MM.1S (cell line): ENCODE results near the gene SYNE2.

ENCODE experiments used
- DNase-seq: peaks from one replicate; pipeline ENCODE4 v3.0.0-alpha.2; 2015
- H2AFZ ChIP-seq: fragments of 300-600 bp; sonication (generic); 2 replicates; pipeline ENCODE4 v1.6.0; 2016; ENCODE audit warnings: antibody characterized with exemption, low read length
- H3F3A ChIP-seq: fragments of 300-600 bp; sonication (generic); 2 replicates; pipeline ENCODE4 v1.6.1; 2016; ENCODE audit warnings: mild to moderate bottlenecking, antibody characterized with exemption, low read length, moderate library complexity, mixed read lengths; ENCODE audit not compliant: insufficient read depth
- H3K27ac ChIP-seq: fragments of 300-600 bp; sonication (generic); 2 replicates; pipeline ENCODE4 v1.5.1; 2016; ENCODE audit warnings: mild to moderate bottlenecking, low read length
- H3K27me3 ChIP-seq: fragments of 300-600 bp; sonication (generic); replicated peaks from 2 replicates; pipeline ENCODE4 v1.6.0; 2016; ENCODE audit warnings: low read length; ENCODE audit not compliant: insufficient read depth
- H3K36me3 ChIP-seq: fragments of 300-600 bp; sonication (generic); replicated peaks from 2 replicates; pipeline ENCODE4 v1.6.1; 2016; ENCODE audit warnings: mild to moderate bottlenecking, low read length, mixed read lengths; ENCODE audit not compliant: insufficient read depth
- H3K4me1 ChIP-seq: fragments of 300-600 bp; sonication (generic); 2 replicates; pipeline ENCODE4 v1.6.1; 2016; ENCODE audit warnings: low read length, mixed read lengths
- H3K4me2 ChIP-seq: fragments of 300-600 bp; sonication (generic); 2 replicates; pipeline ENCODE4 v1.6.0; 2016; ENCODE audit warnings: low read depth, low read length
- H3K4me3 ChIP-seq: fragments of 300-600 bp; sonication (generic); 2 replicates; pipeline ENCODE4 v1.5.1; 2016; ENCODE audit warnings: low read length, mixed read lengths
- H3K79me2 ChIP-seq: fragments of 300-600 bp; sonication (generic); 2 replicates; pipeline ENCODE4 v1.6.1; 2016; ENCODE audit warnings: mixed run types, low read length, mixed read lengths
- H3K9ac ChIP-seq: fragments of 300-600 bp; sonication (generic); 2 replicates; pipeline ENCODE4 v1.6.1; 2016; ENCODE audit warnings: low read length, mixed read lengths
- H3K9me2 ChIP-seq: fragments of 300-600 bp; sonication (generic); replicated peaks from 2 replicates; pipeline ENCODE4 v1.6.1; 2016; ENCODE audit warnings: mild to moderate bottlenecking, low read length, mixed read lengths; ENCODE audit not compliant: insufficient read depth
- H3K9me3 ChIP-seq: fragments of 300-600 bp; sonication (generic); replicated peaks from 2 replicates; pipeline ENCODE4 v1.6.1; 2016; ENCODE audit warnings: mild to moderate bottlenecking, low read length, mixed read lengths; ENCODE audit not compliant: insufficient read depth
- H4K20me1 ChIP-seq: fragments of 300-600 bp; sonication (generic); 2 replicates; pipeline ENCODE4 v1.6.1; 2016; ENCODE audit warnings: mild to moderate bottlenecking, low read length, moderate library complexity, mixed read lengths; ENCODE audit not compliant: insufficient read depth
- EZH2 ChIP-seq: fragments of 300-600 bp; sonication (generic); optimal IDR thresholded peaks from 2 replicates; pipeline ENCODE3; 2017; ENCODE audit warnings: low read depth, mild to moderate bottlenecking, antibody characterized with exemption, low read length, mixed read lengths
- EZH2phosphoT487 ChIP-seq: fragments of 300-600 bp; sonication (generic); IDR thresholded peaks from 2 replicates; pipeline ENCODE4 v1.6.1; 2018; ENCODE audit warnings: antibody characterized with exemption, low read length
- TF ChIP-seq, protein P1 (sequence below): fragments of 300-600 bp; sonication (generic); IDR thresholded peaks from 2 replicates; pipeline ENCODE4 v1.5.1; 2016; ENCODE audit warnings: antibody characterized with exemption, low read length, mixed read lengths

Gene SYNE2

DNA sequence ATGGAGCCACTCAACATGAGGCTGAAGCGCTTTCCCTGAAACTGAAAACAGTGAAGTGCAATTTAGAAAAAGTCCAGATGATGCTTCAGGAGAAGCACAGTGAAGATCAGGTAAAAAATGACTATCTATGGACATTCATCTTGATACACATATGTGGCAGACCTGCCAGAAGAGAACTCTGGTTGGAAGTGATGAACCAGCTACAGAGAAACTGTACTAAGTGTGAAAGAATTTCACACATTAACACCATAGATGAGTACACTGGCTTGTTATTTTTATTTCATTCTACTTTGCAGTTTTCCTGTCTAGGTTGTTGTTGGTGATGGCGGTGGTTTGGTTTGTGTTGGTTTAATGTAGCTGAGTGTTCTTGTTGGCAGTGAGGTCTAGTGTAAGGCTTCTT lies 266.7 kb downstream of the SYNE2 start:
- Histone ChIP-seq H3K4me3 (no peak overlapping the region), H3K9me2 (no peaks in the 10 kb centered on the region), H3K27ac (no peak overlapping the region), H3K9ac (no peak overlapping the region), H3K4me2 (no peak overlapping the region), H3K27me3 (no peaks in the 10 kb centered on the region), H3K79me2 (no peaks in the 10 kb centered on the region), H3F3A (no peaks in the 10 kb centered on the region), H4K20me1 (no peaks in the 10 kb centered on the region), H3K9me3 (no peaks in the 10 kb centered on the region), H3K4me1 (no peaks in the 10 kb centered on the region), H3K36me3 (no peaks in the 10 kb centered on the region), H2AFZ (no peak overlapping the region)
- TF ChIP-seq EZH2phosphoT487 (no peak), EZH2 (no peak)
- TF ChIP-seq, protein P1, sequence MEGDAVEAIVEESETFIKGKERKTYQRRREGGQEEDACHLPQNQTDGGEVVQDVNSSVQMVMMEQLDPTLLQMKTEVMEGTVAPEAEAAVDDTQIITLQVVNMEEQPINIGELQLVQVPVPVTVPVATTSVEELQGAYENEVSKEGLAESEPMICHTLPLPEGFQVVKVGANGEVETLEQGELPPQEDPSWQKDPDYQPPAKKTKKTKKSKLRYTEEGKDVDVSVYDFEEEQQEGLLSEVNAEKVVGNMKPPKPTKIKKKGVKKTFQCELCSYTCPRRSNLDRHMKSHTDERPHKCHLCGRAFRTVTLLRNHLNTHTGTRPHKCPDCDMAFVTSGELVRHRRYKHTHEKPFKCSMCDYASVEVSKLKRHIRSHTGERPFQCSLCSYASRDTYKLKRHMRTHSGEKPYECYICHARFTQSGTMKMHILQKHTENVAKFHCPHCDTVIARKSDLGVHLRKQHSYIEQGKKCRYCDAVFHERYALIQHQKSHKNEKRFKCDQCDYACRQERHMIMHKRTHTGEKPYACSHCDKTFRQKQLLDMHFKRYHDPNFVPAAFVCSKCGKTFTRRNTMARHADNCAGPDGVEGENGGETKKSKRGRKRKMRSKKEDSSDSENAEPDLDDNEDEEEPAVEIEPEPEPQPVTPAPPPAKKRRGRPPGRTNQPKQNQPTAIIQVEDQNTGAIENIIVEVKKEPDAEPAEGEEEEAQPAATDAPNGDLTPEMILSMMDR = no peak
- DNase-seq = no peak

DNA sequence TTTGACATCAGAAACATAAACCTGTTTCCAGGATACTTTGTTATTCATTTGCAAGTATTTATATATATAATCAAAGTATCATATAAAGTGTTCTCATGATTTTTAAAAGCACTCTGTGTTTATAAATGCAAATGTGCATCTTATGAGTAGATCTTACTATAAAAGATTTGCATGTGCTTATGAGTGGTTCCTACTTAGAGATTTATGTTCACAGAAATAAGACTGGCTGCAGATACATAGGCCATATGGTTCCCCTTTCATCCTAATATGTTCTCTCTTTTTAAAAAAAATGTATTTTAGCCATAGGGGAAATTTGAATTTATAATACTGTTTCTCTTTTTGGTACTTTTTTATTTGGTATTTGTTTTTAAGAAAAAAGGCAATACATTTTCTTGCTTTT lies 267.2 kb downstream of the SYNE2 start:
- no peaks in the 10 kb centered on the region for H3K79me2 ChIP-seq
- DNase-seq = no peak
- H3K4me3 ChIP-seq = no peak overlapping the region
- TF ChIP-seq, protein P1 = no peak
- TF ChIP-seq EZH2 (no peak), EZH2phosphoT487 (no peak)
- no peaks in the 10 kb centered on the region for H3K36me3 ChIP-seq
- no peaks in the 10 kb centered on the region for H3F3A ChIP-seq
- no peak overlapping the region for H3K4me2 ChIP-seq
- no peaks in the 10 kb centered on the region for H3K9me3 ChIP-seq
- H4K20me1 ChIP-seq = no peaks in the 10 kb centered on the region
- no peaks in the 10 kb centered on the region for H3K9me2 ChIP-seq
- H3K27me3 ChIP-seq = no peaks in the 10 kb centered on the region
- no peaks in the 10 kb centered on the region for H3K4me1 ChIP-seq
- H3K27ac ChIP-seq = no peak overlapping the region
- H2AFZ ChIP-seq = no peak overlapping the region
- no peak overlapping the region for H3K9ac ChIP-seq

DNA sequence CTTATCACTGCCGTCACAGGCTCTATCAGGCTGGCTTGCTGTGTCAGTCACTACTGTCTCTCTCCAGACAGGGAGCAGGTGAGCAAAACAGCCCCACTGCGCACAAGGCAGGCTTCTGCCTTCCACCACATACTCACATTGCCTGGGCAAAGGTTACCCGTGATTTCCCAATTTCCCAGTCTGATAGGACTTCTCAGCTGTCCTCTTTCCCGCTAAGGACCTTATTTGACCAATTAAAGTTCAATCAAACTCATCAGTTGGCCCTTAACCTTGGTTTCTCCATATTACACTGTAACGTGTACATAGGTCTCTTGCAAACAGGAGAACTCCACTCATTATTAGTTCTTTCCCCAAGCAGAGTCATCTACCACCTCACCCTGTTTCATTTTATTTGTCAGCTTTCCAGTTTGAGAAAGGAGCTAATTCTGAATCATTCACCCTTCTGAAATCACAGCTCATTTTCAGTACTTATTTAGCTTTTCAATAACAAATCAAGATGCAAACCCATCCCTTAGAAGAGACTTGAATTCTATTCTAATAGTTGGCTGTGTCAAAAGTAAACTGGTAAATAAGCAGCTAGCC lies 270.5 kb downstream of the SYNE2 start:
- Histone ChIP-seq H3K27ac (no peak overlapping the region), H3K79me2 (no peaks in the 10 kb centered on the region), H3K27me3 (no peaks in the 10 kb centered on the region), H3K4me3 (no peak overlapping the region), H3F3A (no peaks in the 10 kb centered on the region), H3K9me3 (no peaks in the 10 kb centered on the region), H3K9ac (no peak overlapping the region), H3K36me3 (no peaks in the 10 kb centered on the region), H3K9me2 (no peaks in the 10 kb centered on the region), H3K4me1 (no peaks in the 10 kb centered on the region), H3K4me2 (no peak overlapping the region), H4K20me1 (no peaks in the 10 kb centered on the region), H2AFZ (no peak overlapping the region)
- no peak for DNase-seq
- TF ChIP-seq EZH2phosphoT487 (no peak), EZH2 (no peak)
- TF ChIP-seq, protein P1 = no peak
